ENCODE data around the gene CXCR1.
"Not testable (repeated sequence)": the region's sequence is repeated elsewhere in the genome, so short reads cannot be mapped to it uniquely, and the experiment has no call there.

Gene CXCR1

GRCh38 chr2:218161644-218162043 lies 5.1 kb downstream of the CXCR1 start:
- DNase-seq, result no peak

GRCh38 chr2:218155953-218156479 lies 10.7 kb downstream of the CXCR1 start:
- DNase-seq, result no peak

- DNase-seq, result peak in 3 of 51 donors; percentile 5 to 12 (median 7)
These were observed 14.0 kb downstream of the CXCR1 start for GRCh38 chr2:218152777-218153176.

- no peak for DNase-seq
These were observed 14.6 kb downstream of the CXCR1 start for GRCh38 chr2:218152172-218152571.

GRCh38 chr2:218149848-218150440 lies 16.8 kb downstream of the CXCR1 start:
- DNase-seq, result no peak

- DNase-seq, result no peak
These were observed 17.7 kb downstream of the CXCR1 start for GRCh38 chr2:218149098-218149497.

GRCh38 chr2:218146056-218146455 lies 20.7 kb downstream of the CXCR1 start:
- DNase-seq, result no peak

GRCh38 chr2:218145124-218145523 lies 21.6 kb downstream of the CXCR1 start:
- no peak for DNase-seq

- no peak for DNase-seq
These were observed 28.7 kb downstream of the CXCR1 start for GRCh38 chr2:218138047-218138446.

GRCh38 chr2:218137514-218137913 lies 29.2 kb downstream of the CXCR1 start:
- DNase-seq, result no peak

- DNase-seq, result no peak
These were observed 35.9 kb downstream of the CXCR1 start for GRCh38 chr2:218130822-218131221.

GRCh38 chr2:218130377-218130776 lies 36.4 kb downstream of the CXCR1 start:
- DNase-seq, result no peak

- no peak for DNase-seq
These were observed 37.2 kb downstream of the CXCR1 start for GRCh38 chr2:218129458-218130135.

- DNase-seq, result no peak
These were observed 37.8 kb downstream of the CXCR1 start for GRCh38 chr2:218128781-218129457.

GRCh38 chr2:218127929-218128455 lies 38.8 kb downstream of the CXCR1 start:
- DNase-seq, result no peak

GRCh38 chr2:218125626-218126080 lies 41.1 kb downstream of the CXCR1 start, which contains the start of gene CXCR2:
CXCR2 (plus strand) TSS chr2:218126028; CDS start chr2:218134802, 8,774 bp downstream.
- DNase-seq, result peak in 3 of 51 donors; percentile 1 to 4 (median 3)

GRCh38 chr2:218125095-218125494 lies 41.7 kb downstream of the CXCR1 start:
- no peak for DNase-seq

GRCh38 chr2:218123986-218124385 lies 42.8 kb downstream of the CXCR1 start:
- DNase-seq, result no peak

- DNase-seq, result not testable (repeated sequence)
These were observed 44.5 kb downstream of the CXCR1 start for GRCh38 chr2:218122286-218122685.

GRCh38 chr2:218121789-218122188 lies 45.0 kb downstream of the CXCR1 start:
- not testable (repeated sequence) for DNase-seq

Data from hypothalamus (tissue), 51 donors.